Loucy (cell line): ENCODE data around the gene ARHGAP24.

Experiments used
- H2AFZ ChIP-seq: fragments of 200-600 bp; sonication (generic); 2 replicates; pipeline ENCODE4 v1.6.0; 2016; ENCODE audit warnings: antibody characterized with exemption, mild to moderate bottlenecking, low read length, moderate library complexity
- H3F3A ChIP-seq: fragments of 200-600 bp; 2 replicates; pipeline ENCODE4 v1.6.0; 2016; ENCODE audit warnings: antibody characterized with exemption, low read depth, mild to moderate bottlenecking
- H3K27me3 ChIP-seq: fragments of 200-600 bp; sonication (generic); 2 replicates; pipeline ENCODE4 v1.6.1; 2014; ENCODE audit warnings: low read length, mild to moderate bottlenecking; ENCODE audit not compliant: insufficient read depth, poor library complexity, severe bottlenecking
- H3K36me3 ChIP-seq: fragments of 200-600 bp; sonication (generic); 2 replicates; pipeline ENCODE4 v1.6.1; 2016; ENCODE audit warnings: low read length; ENCODE audit not compliant: insufficient read depth
- H3K4me1 ChIP-seq: fragments of 200-600 bp; sonication (generic); 2 replicates; pipeline ENCODE4 v1.5.1; 2014; ENCODE audit warnings: low read length, mild to moderate bottlenecking; ENCODE audit not compliant: insufficient read depth, poor library complexity, severe bottlenecking
- H3K4me2 ChIP-seq: fragments of 200-600 bp; sonication (generic); 2 replicates; pipeline ENCODE4 v1.6.0; 2014; ENCODE audit warnings: antibody characterized with exemption, low read length, low read depth, mild to moderate bottlenecking; ENCODE audit not compliant: poor library complexity, severe bottlenecking
- H3K4me3 ChIP-seq: fragments of 200-600 bp; sonication (generic); 2 replicates; pipeline ENCODE4 v1.5.1; 2014; ENCODE audit warnings: low read length, mild to moderate bottlenecking, mixed read lengths; ENCODE audit not compliant: poor library complexity, severe bottlenecking
- H3K79me2 ChIP-seq: fragments of 200-600 bp; sonication (generic); 2 replicates; pipeline ENCODE4 v1.6.1; 2014; ENCODE audit warnings: low read length; ENCODE audit not compliant: insufficient read depth
- H3K9ac ChIP-seq: fragments of 200-600 bp; sonication (generic); 2 replicates; pipeline ENCODE4 v1.6.0; 2014; ENCODE audit warnings: mild to moderate bottlenecking, low read depth, low read length, moderate library complexity; ENCODE audit not compliant: poor library complexity, severe bottlenecking
- H3K9me2 ChIP-seq: fragments of 200-600 bp; sonication (generic); replicated peaks from 2 replicates; pipeline ENCODE4 v1.6.1; 2016; ENCODE audit warnings: low read depth, low read length, mixed read lengths
- H3K9me3 ChIP-seq: fragments of 200-600 bp; sonication (generic); 2 replicates; pipeline ENCODE4 v1.6.1; 2014; ENCODE audit warnings: mild to moderate bottlenecking, antibody characterized with exemption, low read length, low read depth; ENCODE audit not compliant: insufficient read depth
- H4K20me1 ChIP-seq: fragments of 200-600 bp; sonication (generic); 2 replicates; pipeline ENCODE4 v1.6.0; 2014; ENCODE audit warnings: antibody characterized with exemption, low read length, mild to moderate bottlenecking; ENCODE audit not compliant: insufficient read depth, poor library complexity, severe bottlenecking
- CTCF ChIP-seq: fragments of 200-600 bp; sonication (generic); conservative IDR thresholded peaks from 2 replicates; pipeline ENCODE4 v1.5.1; 2014; ENCODE audit warnings: mild to moderate bottlenecking, antibody characterized with exemption, low read length
- EZH2phosphoT487 ChIP-seq: fragments of 200-600 bp; IDR thresholded peaks from 2 replicates; pipeline ENCODE4 v1.6.1; 2018; ENCODE audit warnings: antibody characterized with exemption, mild to moderate bottlenecking, moderate library complexity, borderline replicate concordance

The ARHGAP24 gene

GRCh38 chr4:85715991-85716737, 241.2 kb downstream of the ARHGAP24 start:
- Histone ChIP-seq H3K4me1 (no peaks in the 10 kb centered on the region), H3K9me3 (no peaks in the 10 kb centered on the region), H4K20me1 (no peaks in the 10 kb centered on the region), H3K4me3 (no peak overlapping the region), H3K79me2 (no peaks in the 10 kb centered on the region), H3K9me2 (no peaks in the 10 kb centered on the region), H3K4me2 (no peak overlapping the region), H3K9ac (no peak overlapping the region), H3K36me3 (no peaks in the 10 kb centered on the region), H2AFZ (no peak overlapping the region), H3K27me3 (no peaks in the 10 kb centered on the region), H3F3A (no peaks in the 10 kb centered on the region)
- TF ChIP-seq EZH2phosphoT487: no peak
- TF ChIP-seq CTCF: no peak

GRCh38 chr4:85717351-85717750, 242.4 kb downstream of the ARHGAP24 start:
- no peaks in the 10 kb centered on the region for H3F3A ChIP-seq
- no peak overlapping the region for H3K4me3 ChIP-seq
- no peak overlapping the region for H3K9ac ChIP-seq
- no peaks in the 10 kb centered on the region for H3K9me2 ChIP-seq
- H3K9me3 ChIP-seq: no peaks in the 10 kb centered on the region
- H4K20me1 ChIP-seq: no peaks in the 10 kb centered on the region
- no peaks in the 10 kb centered on the region for H3K27me3 ChIP-seq
- H3K36me3 ChIP-seq: no peaks in the 10 kb centered on the region
- H3K79me2 ChIP-seq: no peaks in the 10 kb centered on the region
- no peaks in the 10 kb centered on the region for H3K4me1 ChIP-seq
- H3K4me2 ChIP-seq: no peak overlapping the region
- no peak for TF ChIP-seq EZH2phosphoT487
- TF ChIP-seq CTCF: no peak
- no peak overlapping the region for H2AFZ ChIP-seq

- Histone ChIP-seq H3K4me3 (no peak overlapping the region), H3K4me2 (no peak overlapping the region), H2AFZ (no peak overlapping the region), H3K9ac (no peak overlapping the region), H3K4me1 (no peaks in the 10 kb centered on the region), H3K9me2 (no peaks in the 10 kb centered on the region), H4K20me1 (no peaks in the 10 kb centered on the region), H3K27me3 (no peaks in the 10 kb centered on the region), H3K9me3 (no peaks in the 10 kb centered on the region), H3K36me3 (no peaks in the 10 kb centered on the region), H3K79me2 (no peaks in the 10 kb centered on the region), H3F3A (no peaks in the 10 kb centered on the region)
- TF ChIP-seq EZH2phosphoT487 (no peak), CTCF (no peak)
Measured at GRCh38 chr4:85717847-85718246, 242.9 kb downstream of the ARHGAP24 start.
